A549 (cell line): Measurements from ENCODE around the gene CDK9. TPM values are rescaled to one million over a fixed set of nuclear protein-coding genes. Genes with fewer than 3 reads are reported as not detected.

Experiments
- ATAC-seq, 2 experiments: fragments of 200-7000 bp in 1 of 2; fragments of >200 bp in 1 of 2; cut with Nextera tagmentation in 1 of 2; cut with Tn5 transposase in 1 of 2; 3 replicates each; pipeline versions ENCODE4 v1.8.0 to v1.9.1; 2018 to 2020; ENCODE audit warnings: mild to moderate bottlenecking in 1 of 2, moderate library complexity in 1 of 2
- CTCF ChIA-PET: fragments of 300-600 bp; sonication (Branson Sonifier 250); formaldehyde crosslinking; extraction: SDS; loops from one replicate; lab custom pipeline; 2021; ENCODE audit warnings: antibody characterized with exemption, inconsistent platforms; lab: Yijun Ruan, JAX
- POLR2A ChIA-PET: fragments of 350-600 bp; formaldehyde crosslinking; extraction: SDS; loops from one replicate; lab custom pipeline; 2021; ENCODE audit warnings: antibody characterized with exemption, inconsistent platforms; lab: Yijun Ruan, JAX
- DNase-seq, 2 experiments: peaks; one replicate each; pipeline versions ENCODE4 v3.0.0 to v3.0.0-alpha.2; 2011 to 2016; ENCODE audit warnings: low read depth in 1 of 2, low spot score in 1 of 2
- FAIRE-seq: peaks from 2 replicates; lab custom pipeline; 2011; peaks lifted over from hg19 to GRCh38; lab: Jason Lieb, UNC
- H3K27ac ChIP-seq, 2 experiments: fragments of >200 bp; sonication (Bioruptor Twin); formaldehyde crosslinking; 3 replicates each; pipeline ENCODE4 v1.5.1; 2016 to 2017
- H3K4me1 ChIP-seq: fragments of >200 bp; sonication (Bioruptor Twin); formaldehyde crosslinking; 3 replicates; pipeline ENCODE4 v1.6.1; 2016
- H3K4me2 ChIP-seq: fragments of >200 bp; sonication (Bioruptor Twin); formaldehyde crosslinking; 3 replicates; pipeline ENCODE4 v1.6.1; 2016
- H3K4me3 ChIP-seq: fragments of >200 bp; sonication (Bioruptor Twin); formaldehyde crosslinking; 3 replicates; pipeline ENCODE4 v1.5.1; 2016
- H3K9me3 ChIP-seq: fragments of >200 bp; sonication (Bioruptor Twin); formaldehyde crosslinking; 3 replicates; pipeline ENCODE4 v1.6.1; 2016
- CBX8 ChIP-seq: fragments of 200-600 bp; sonication (generic); IDR thresholded peaks from 2 replicates; pipeline ENCODE4 v1.6.1; 2016
- CEBPB ChIP-seq, 2 experiments: fragments of >200 bp in 1 of 2; sonication (Bioruptor Twin) in 1 of 2; formaldehyde crosslinking in 1 of 2; IDR thresholded peaks; 2 replicates each; pipeline ENCODE4 v1.6.1; 2012 to 2016
- CHD2 ChIP-seq: fragments of 150-350 bp; IDR thresholded peaks from 2 replicates; pipeline ENCODE4 v1.6.1; 2014; ENCODE audit warnings: low read length; ENCODE audit not compliant: partially characterized antibody
- CHD4 ChIP-seq: fragments of 200-600 bp; sonication (generic); IDR thresholded peaks from 2 replicates; pipeline ENCODE4 v1.6.1; 2016; ENCODE audit warnings: antibody characterized with exemption, mild to moderate bottlenecking, borderline replicate concordance
- EP300 ChIP-seq, 2 experiments: fragments of >200 bp; sonication (Bioruptor Twin); formaldehyde crosslinking; IDR thresholded peaks; 2 replicates in 1 of 2; 3 replicates in 1 of 2; pipeline ENCODE4 v1.6.1; 2016 to 2017
- ESRRA ChIP-seq: fragments of 150-350 bp; IDR thresholded peaks from 2 replicates; pipeline ENCODE4 v1.6.1; 2014; ENCODE audit warnings: mild to moderate bottlenecking, low read length, borderline replicate concordance
- FOSB ChIP-seq: fragments of 250-450 bp; sonication (Bioruptor Pico); IDR thresholded peaks from 2 replicates; pipeline ENCODE4 v1.5.0; 2020; ENCODE audit warnings: mild to moderate bottlenecking, moderate library complexity
- FOSL2 ChIP-seq, 2 experiments: fragments of 450-650 bp in 1 of 2; fragments of >200 bp in 1 of 2; sonication (Bioruptor Twin) in 1 of 2; formaldehyde crosslinking; IDR thresholded peaks; 2 replicates each; pipeline versions ENCODE4 v1.5.0 to v1.6.1; 2016 to 2020; ENCODE audit warnings: mild to moderate bottlenecking in 1 of 2, moderate library complexity in 1 of 2
- HEYL ChIP-seq: fragments of 250-450 bp; sonication (Bioruptor Pico); IDR thresholded peaks from 2 replicates; pipeline ENCODE4 v1.8.0; 2021; ENCODE audit warnings: mild to moderate bottlenecking, moderate library complexity
- HOXA7 ChIP-seq: fragments of 250-450 bp; sonication (Bioruptor Pico); IDR thresholded peaks from 2 replicates; pipeline ENCODE4 v1.5.0; 2020; ENCODE audit warnings: mild to moderate bottlenecking, moderate library complexity
- HOXB5 ChIP-seq: fragments of 250-450 bp; sonication (Bioruptor Pico); IDR thresholded peaks from 2 replicates; pipeline ENCODE4 v1.5.0; 2020; ENCODE audit warnings: mild to moderate bottlenecking, moderate library complexity
- JUN ChIP-seq, 2 experiments: fragments of >200 bp; sonication (Bioruptor Twin); formaldehyde crosslinking; IDR thresholded peaks; 2 replicates in 1 of 2; 3 replicates in 1 of 2; pipeline ENCODE4 v1.6.1; 2016 to 2017
- KDM5A ChIP-seq: fragments of 200-600 bp; sonication (generic); IDR thresholded peaks from 2 replicates; pipeline ENCODE4 v1.6.1; 2016; ENCODE audit warnings: antibody characterized with exemption, mild to moderate bottlenecking
- MAFK ChIP-seq: fragments of 450-650 bp; IDR thresholded peaks from 2 replicates; pipeline ENCODE4 v1.6.1; 2014; ENCODE audit not compliant: partially characterized antibody
- MAZ ChIP-seq: fragments of 150-350 bp; IDR thresholded peaks from 2 replicates; pipeline ENCODE4 v1.6.1; 2014; ENCODE audit warnings: antibody characterized with exemption, low read depth, low read length, borderline replicate concordance
- MYC ChIP-seq: IDR thresholded peaks from 2 replicates; pipeline ENCODE4 v1.6.1; 2012; ENCODE audit warnings: mild to moderate bottlenecking, inconsistent platforms, low read length, improper control_type of control experiment, borderline replicate concordance
- POLR2AphosphoS2 ChIP-seq: conservative IDR thresholded peaks from 2 replicates; pipeline ENCODE4 v1.6.1; 2012; ENCODE audit warnings: low read length, improper control_type of control experiment, inconsistent platforms
- RAD21 ChIP-seq, 2 experiments: fragments of >200 bp in 1 of 2; sonication (Bioruptor Twin) in 1 of 2; formaldehyde crosslinking in 1 of 2; IDR thresholded peaks in 1 of 2; conservative IDR thresholded peaks in 1 of 2; 2 replicates in 1 of 2; 3 replicates in 1 of 2; pipeline ENCODE4 v1.6.1; 2012 to 2018; ENCODE audit warnings: inconsistent platforms in 1 of 2
- RARB ChIP-seq: fragments of 250-450 bp; sonication (Bioruptor Pico); IDR thresholded peaks from 2 replicates; pipeline ENCODE4 v1.8.0; 2021; ENCODE audit warnings: mild to moderate bottlenecking, moderate library complexity
- TFCP2L1 ChIP-seq: fragments of 250-450 bp; sonication (Bioruptor Pico); IDR thresholded peaks from 2 replicates; pipeline ENCODE4 v1.5.0; 2021; ENCODE audit warnings: mild to moderate bottlenecking
- ZNF302 ChIP-seq: fragments of 250-450 bp; sonication (Bioruptor Pico); IDR thresholded peaks from 2 replicates; pipeline ENCODE4 v1.9.0; 2021; ENCODE audit warnings: inconsistent platforms, mild to moderate bottlenecking, moderate library complexity
- WGBS: methylation state at CpG from one replicate; pipeline ENCODE4 v1.1.6; 2017; ENCODE audit errors: missing lambda C conversion rate; 5-methylcytosine and 5-hydroxymethylcytosine counted together
- polyA plus RNA-seq, 4 experiments: library from polyadenylated mRNA; depleted of rRNA in 3 of 4; stranded (reverse); fragments of >200 nt; fragmentation: RNase III in 1 of 4; extraction: RNeasy Plus Mini Kit Qiagen cat#74134 plus additional on column Dnase treatment in 1 of 4; gene quantifications; 2 replicates in 3 of 4; 3 replicates in 1 of 4; pipeline ENCODE4 v1.2.3, GENCODE V29; 2011 to 2017
- TF ChIP-seq, protein P1 (sequence below): fragments of 200-600 bp; sonication (generic); IDR thresholded peaks from 2 replicates; pipeline ENCODE4 v1.6.1; 2016; ENCODE audit warnings: antibody characterized with exemption, mild to moderate bottlenecking, moderate library complexity
- TF ChIP-seq, protein P2 (sequence below): fragments of >200 bp; sonication (Bioruptor Twin); formaldehyde crosslinking; IDR thresholded peaks from 3 replicates; pipeline ENCODE4 v1.5.1; 2016
- TF ChIP-seq, protein P3 (sequence below): fragments of 450-650 bp; IDR thresholded peaks from 2 replicates; pipeline ENCODE4 v1.6.1; 2014; ENCODE audit warnings: antibody characterized with exemption
- TF ChIP-seq, protein P4 (sequence below): fragments of >200 bp; sonication (Bioruptor Twin); formaldehyde crosslinking; IDR thresholded peaks from 3 replicates; pipeline ENCODE4 v1.6.1; 2016

The CDK9 gene
- polyA plus RNA-seq, 2 of the 4 experiments (the other 2 are of a cell fraction), result 43.8 to 45.7 TPM

DNA sequence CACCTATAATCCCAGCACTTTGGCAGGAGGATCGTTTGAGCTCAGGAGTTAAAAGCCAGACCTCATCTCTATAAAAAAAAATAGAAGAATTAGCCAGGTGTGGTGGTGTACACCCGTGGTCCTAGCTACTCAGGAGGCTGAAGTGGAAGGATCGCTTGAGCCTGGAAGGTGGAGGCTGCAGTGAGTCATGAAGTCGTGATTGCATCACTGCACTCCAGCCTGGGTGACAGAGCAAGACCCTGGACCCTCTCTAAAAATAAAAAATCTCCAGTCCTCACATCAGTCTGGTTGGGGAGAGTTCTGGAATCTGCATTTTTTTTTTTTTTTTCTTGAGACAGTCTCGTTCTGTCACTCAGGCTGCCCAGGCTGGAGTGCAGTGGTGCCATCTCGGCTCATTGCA is 26.2 kb downstream of the CDK9 start:
- ChIA-PET CTCF (interaction anchor here (0.6 to 1.2 kb wide), 5 partner anchors 7 to 77 kb away, joined by 3 to 6 read pairs (median 4); partner anchors contain the start of genes FPGS and TOR2A), POLR2A (interaction anchor here (0.6 kb wide), 1 partner anchor 9 kb away, joined by 3 read pairs; no protein-coding TSS in a partner anchor)
- WGBS, result 92% methylated on average over 6 of the region's 6 CpGs
- DNase-seq (no peak), FAIRE-seq (no peak), ATAC-seq (no peak)
- no peak overlapping the region for H3K27ac ChIP-seq
- no peak overlapping the region for H3K4me2 ChIP-seq
- H3K4me1 ChIP-seq, result peaks cover 11% of the 10 kb centered on the region; the same call in 2 of the 3 replicates
- TF ChIP-seq CEBPB (IDR thresholded peaks at IDR 0.05), result peak in 1 of 2 experiments; percentile 48; a peak in 1 of 4 replicates
- no peak for TF ChIP-seq HEYL (CRISPR knock-in tag)
- TF ChIP-seq, protein P1, sequence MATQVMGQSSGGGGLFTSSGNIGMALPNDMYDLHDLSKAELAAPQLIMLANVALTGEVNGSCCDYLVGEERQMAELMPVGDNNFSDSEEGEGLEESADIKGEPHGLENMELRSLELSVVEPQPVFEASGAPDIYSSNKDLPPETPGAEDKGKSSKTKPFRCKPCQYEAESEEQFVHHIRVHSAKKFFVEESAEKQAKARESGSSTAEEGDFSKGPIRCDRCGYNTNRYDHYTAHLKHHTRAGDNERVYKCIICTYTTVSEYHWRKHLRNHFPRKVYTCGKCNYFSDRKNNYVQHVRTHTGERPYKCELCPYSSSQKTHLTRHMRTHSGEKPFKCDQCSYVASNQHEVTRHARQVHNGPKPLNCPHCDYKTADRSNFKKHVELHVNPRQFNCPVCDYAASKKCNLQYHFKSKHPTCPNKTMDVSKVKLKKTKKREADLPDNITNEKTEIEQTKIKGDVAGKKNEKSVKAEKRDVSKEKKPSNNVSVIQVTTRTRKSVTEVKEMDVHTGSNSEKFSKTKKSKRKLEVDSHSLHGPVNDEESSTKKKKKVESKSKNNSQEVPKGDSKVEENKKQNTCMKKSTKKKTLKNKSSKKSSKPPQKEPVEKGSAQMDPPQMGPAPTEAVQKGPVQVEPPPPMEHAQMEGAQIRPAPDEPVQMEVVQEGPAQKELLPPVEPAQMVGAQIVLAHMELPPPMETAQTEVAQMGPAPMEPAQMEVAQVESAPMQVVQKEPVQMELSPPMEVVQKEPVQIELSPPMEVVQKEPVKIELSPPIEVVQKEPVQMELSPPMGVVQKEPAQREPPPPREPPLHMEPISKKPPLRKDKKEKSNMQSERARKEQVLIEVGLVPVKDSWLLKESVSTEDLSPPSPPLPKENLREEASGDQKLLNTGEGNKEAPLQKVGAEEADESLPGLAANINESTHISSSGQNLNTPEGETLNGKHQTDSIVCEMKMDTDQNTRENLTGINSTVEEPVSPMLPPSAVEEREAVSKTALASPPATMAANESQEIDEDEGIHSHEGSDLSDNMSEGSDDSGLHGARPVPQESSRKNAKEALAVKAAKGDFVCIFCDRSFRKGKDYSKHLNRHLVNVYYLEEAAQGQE, result no peak
- no peak for TF ChIP-seq HOXB5
- no peak for TF ChIP-seq FOSL2 (IDR thresholded peaks at IDR 0.05)
- peak; percentile 20; the same call in 1 of the 2 replicates for TF ChIP-seq FOSL2 (CRISPR knock-in tag; IDR thresholded peaks at IDR 0.05)
- no peak for TF ChIP-seq CHD2
- no peak for TF ChIP-seq MAZ
- TF ChIP-seq, protein P2, sequence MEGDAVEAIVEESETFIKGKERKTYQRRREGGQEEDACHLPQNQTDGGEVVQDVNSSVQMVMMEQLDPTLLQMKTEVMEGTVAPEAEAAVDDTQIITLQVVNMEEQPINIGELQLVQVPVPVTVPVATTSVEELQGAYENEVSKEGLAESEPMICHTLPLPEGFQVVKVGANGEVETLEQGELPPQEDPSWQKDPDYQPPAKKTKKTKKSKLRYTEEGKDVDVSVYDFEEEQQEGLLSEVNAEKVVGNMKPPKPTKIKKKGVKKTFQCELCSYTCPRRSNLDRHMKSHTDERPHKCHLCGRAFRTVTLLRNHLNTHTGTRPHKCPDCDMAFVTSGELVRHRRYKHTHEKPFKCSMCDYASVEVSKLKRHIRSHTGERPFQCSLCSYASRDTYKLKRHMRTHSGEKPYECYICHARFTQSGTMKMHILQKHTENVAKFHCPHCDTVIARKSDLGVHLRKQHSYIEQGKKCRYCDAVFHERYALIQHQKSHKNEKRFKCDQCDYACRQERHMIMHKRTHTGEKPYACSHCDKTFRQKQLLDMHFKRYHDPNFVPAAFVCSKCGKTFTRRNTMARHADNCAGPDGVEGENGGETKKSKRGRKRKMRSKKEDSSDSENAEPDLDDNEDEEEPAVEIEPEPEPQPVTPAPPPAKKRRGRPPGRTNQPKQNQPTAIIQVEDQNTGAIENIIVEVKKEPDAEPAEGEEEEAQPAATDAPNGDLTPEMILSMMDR, result no peak
- TF ChIP-seq RARB, result no peak
- H3K9me3 ChIP-seq, result no peaks in the 10 kb centered on the region
- no peak overlapping the region for H3K4me3 ChIP-seq

DNA sequence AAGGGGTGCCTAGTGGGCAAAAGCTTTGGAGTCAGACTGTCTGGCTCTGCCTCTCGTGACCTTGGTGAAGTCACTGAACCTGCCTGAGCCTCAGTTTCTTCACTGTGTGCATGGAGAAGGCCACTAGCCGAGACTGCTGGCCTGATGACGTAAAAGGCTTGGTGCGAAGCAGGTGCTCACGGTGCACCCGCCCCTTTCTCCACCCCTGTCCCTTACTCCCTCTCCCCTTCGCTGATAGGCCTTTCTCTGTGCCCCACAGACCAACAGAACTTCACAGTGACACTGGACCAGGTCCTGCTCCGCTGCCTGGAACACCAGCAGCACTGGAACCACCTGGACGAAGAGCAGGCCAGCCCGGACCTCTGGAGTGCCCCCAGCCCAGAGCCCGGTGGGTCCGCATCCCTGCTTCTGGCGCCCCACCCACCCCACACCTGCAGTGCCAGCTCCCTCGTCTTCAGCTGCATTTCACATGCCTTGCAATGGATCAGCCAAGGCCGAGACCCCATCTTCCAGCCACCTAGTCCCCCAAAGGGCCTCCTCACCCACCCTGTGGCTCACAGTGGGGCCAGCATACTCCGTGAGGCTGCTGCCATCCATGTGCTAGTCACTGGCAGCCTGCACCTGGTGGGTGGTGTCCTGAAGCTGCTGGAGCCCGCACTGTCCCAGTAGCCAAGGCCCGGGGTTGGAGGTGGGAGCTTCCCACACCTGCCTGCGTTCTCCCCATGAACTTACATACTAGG is 27.3 kb downstream of the CDK9 start:
- DNase-seq (no peak), FAIRE-seq (no peak), ATAC-seq (no peak)
- Histone ChIP-seq H3K4me3 (no peak overlapping the region), H3K9me3 (no peaks in the 10 kb centered on the region), H3K4me1 (peaks cover 11% of the 10 kb centered on the region; the same call in 2 of the 3 replicates), H3K4me2 (no peak overlapping the region), H3K27ac (no peak overlapping the region)
- TF ChIP-seq HOXA7 (no peak), MAFK (no peak), POLR2AphosphoS2 (no peak), FOSB (no peak), CHD2 (no peak), CHD4 (no peak), CEBPB (IDR thresholded peaks at IDR 0.05) (no peak), KDM5A (no peak), MYC (no peak), JUN (IDR thresholded peaks at IDR 0.05) (no peak), EP300 (IDR thresholded peaks at IDR 0.05) (no peak), RAD21 (conservative IDR thresholded peaks at IDR 0.05 in 1 of 2, IDR thresholded peaks at IDR 0.05 in 1 of 2) (no peak), CBX8 (no peak), HEYL (CRISPR knock-in tag) (no peak), ESRRA (no peak), TFCP2L1 (no peak), ZNF302 (CRISPR knock-in tag) (no peak)
- TF ChIP-seq, protein P3, sequence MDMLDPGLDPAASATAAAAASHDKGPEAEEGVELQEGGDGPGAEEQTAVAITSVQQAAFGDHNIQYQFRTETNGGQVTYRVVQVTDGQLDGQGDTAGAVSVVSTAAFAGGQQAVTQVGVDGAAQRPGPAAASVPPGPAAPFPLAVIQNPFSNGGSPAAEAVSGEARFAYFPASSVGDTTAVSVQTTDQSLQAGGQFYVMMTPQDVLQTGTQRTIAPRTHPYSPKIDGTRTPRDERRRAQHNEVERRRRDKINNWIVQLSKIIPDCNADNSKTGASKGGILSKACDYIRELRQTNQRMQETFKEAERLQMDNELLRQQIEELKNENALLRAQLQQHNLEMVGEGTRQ, result no peak
- TF ChIP-seq, protein P2, result no peak
- TF ChIP-seq, protein P4, sequence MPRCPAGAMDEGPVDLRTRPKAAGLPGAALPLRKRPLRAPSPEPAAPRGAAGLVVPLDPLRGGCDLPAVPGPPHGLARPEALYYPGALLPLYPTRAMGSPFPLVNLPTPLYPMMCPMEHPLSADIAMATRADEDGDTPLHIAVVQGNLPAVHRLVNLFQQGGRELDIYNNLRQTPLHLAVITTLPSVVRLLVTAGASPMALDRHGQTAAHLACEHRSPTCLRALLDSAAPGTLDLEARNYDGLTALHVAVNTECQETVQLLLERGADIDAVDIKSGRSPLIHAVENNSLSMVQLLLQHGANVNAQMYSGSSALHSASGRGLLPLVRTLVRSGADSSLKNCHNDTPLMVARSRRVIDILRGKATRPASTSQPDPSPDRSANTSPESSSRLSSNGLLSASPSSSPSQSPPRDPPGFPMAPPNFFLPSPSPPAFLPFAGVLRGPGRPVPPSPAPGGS, result no peak
- WGBS, result 92% methylated on average over 13 of the region's 19 CpGs
- POLR2A ChIA-PET, result no interaction called here
- CTCF ChIA-PET, result interaction anchor here (0.9 to 1.2 kb wide), 4 partner anchors 11 to 78 kb away, joined by 3 to 6 read pairs (median 4); partner anchors contain the start of genes CDK9 and TOR2A
